ENCODE measurements around the gene COBL. TPM values are rescaled to one million over a fixed set of nuclear protein-coding genes. Genes with fewer than 3 reads are reported as not detected.

Gene COBL
- total RNA-seq, 4 donors from 2014 or later, result 1.1 to 27.7 (median 15.2) TPM

- DNase-seq (ENCODE audit: low spot score) (no peak), ATAC-seq (ENCODE audit: low FRiP score) (no peak)
- TF ChIP-seq, protein P1, sequence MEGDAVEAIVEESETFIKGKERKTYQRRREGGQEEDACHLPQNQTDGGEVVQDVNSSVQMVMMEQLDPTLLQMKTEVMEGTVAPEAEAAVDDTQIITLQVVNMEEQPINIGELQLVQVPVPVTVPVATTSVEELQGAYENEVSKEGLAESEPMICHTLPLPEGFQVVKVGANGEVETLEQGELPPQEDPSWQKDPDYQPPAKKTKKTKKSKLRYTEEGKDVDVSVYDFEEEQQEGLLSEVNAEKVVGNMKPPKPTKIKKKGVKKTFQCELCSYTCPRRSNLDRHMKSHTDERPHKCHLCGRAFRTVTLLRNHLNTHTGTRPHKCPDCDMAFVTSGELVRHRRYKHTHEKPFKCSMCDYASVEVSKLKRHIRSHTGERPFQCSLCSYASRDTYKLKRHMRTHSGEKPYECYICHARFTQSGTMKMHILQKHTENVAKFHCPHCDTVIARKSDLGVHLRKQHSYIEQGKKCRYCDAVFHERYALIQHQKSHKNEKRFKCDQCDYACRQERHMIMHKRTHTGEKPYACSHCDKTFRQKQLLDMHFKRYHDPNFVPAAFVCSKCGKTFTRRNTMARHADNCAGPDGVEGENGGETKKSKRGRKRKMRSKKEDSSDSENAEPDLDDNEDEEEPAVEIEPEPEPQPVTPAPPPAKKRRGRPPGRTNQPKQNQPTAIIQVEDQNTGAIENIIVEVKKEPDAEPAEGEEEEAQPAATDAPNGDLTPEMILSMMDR (IDR thresholded peaks at IDR 0.05), result no peak
Measured at GRCh38 chr7:51236470-51237132, 80.0 kb downstream of the COBL start.

DNA sequence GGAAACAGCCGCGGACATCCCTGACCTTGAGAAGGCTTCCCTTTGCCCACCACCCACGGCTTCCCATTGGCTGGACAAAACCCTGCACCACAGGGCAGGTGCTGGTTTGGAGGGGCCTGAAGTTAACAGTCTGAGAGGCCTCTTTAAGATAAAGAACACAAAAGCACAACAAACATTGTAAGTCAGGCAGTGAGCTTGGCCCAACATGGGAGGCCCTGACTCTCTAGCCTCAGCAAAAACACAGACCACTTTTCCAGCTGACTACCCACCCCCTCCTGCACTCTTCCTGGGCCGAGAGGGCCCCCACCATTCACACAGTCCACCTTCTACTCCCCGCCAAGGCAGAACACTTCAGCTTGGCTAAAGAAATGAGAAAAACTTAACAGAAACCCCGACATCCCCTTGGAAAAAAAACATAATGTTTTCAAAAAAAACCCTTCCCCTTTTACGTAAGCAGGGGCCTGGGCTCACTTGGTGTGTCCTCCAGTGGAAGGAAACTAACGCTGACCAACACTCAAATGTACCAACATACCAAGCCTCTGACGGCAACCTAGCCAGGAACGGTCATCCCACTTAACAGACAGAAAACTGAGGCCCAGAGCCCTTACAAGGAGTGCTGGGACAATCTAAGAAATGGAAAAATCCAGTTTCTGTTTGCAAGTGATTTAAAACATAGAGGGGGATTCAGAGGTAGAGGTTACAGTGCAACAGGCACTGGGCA lies 80.9 kb downstream of the COBL start:
- TF ChIP-seq, protein P1 (IDR thresholded peaks at IDR 0.05), result no peak
- no peak for ATAC-seq (ENCODE audit: low FRiP score)
- DNase-seq (ENCODE audit: low spot score), result no peak

DNA sequence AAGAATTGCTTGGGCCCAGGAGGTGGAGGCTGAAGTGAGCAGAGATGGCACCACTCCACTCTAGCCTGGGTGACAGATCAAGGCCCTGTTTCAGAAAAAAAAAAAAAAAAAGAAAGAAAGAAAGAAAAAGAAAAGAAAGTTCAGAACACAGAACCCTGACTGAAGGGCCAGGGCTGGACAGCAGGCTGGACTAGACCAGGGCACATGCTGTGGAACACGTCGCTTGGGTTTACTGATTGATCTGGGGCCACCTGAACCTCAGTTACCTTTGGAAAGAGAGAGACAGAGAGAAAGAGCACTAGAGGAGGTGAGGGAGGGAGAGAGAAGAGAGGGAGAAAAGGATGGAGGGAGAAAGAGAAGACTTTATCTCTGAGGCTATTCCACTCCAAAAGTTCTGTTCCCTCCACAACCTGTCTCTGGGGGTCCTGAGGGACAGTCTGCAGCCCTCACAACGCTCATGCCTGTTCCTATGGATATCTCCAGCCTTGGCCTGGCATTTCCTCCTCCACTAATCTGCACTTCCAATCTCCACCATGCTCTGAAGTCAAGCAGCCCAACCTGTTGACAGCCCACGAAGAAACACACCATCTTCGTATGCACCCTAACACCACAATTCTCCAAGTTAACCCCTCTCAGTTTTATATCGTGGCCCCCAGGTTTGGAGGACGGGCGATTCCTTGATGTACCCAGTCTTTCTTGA lies 81.8 kb downstream of the COBL start:
- ATAC-seq (ENCODE audit: low FRiP score) (no peak), DNase-seq (ENCODE audit: low spot score) (no peak)
- TF ChIP-seq, protein P1 (IDR thresholded peaks at IDR 0.05), result no peak

DNA sequence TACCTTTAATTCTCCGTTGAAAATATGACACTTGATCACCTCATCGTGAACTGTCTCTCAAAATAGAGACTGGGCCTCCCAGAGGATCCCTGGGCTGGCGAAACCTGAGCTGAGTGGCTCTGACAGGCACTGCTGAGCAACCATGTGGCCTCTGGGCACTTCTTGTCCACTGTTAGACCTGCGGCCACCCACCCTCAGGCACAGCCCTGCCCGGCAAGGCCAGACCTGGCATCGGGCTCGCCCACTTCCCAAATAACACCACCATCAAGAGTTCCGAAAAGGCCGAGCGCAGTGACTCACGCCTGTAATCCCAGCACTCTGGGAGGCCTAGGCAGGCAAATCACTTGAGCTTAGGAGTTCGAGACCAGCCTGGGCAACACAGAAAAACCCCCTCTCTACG lies 82.5 kb downstream of the COBL start:
- ATAC-seq (ENCODE audit: low FRiP score) (no peak), DNase-seq (ENCODE audit: low spot score) (no peak)
- TF ChIP-seq, protein P1 (IDR thresholded peaks at IDR 0.05), result no peak

- TF ChIP-seq, protein P1 (IDR thresholded peaks at IDR 0.05), result no peak
- DNase-seq (ENCODE audit: low spot score) (no peak), ATAC-seq (ENCODE audit: low FRiP score) (no peak)
Measured at GRCh38 chr7:51233374-51233773, 83.2 kb downstream of the COBL start.

- no peak for DNase-seq (ENCODE audit: low spot score)
- TF ChIP-seq, protein P1 (IDR thresholded peaks at IDR 0.05), result no peak
- ATAC-seq (ENCODE audit: low FRiP score), result no peak
Measured at GRCh38 chr7:51230723-51231122, 85.9 kb downstream of the COBL start.

Data from omental fat pad (tissue), 4 donors.